GM12878 (cell line): ENCODE data around the gene BCAS3. TPM values are rescaled to one million over a fixed set of nuclear protein-coding genes. Genes with fewer than 3 reads are reported as not detected.

ENCODE experiments used
- ATAC-seq: fragments of 200-7000 bp; cut with Tn5 transposase; 3 replicates; pipeline ENCODE4 v1.9.1; 2020; ENCODE audit warnings: mild to moderate bottlenecking, moderate library complexity
- BruUV-seq: library from RNA; stranded (reverse); fragments of 400-500 nt; replicated peaks from 2 replicates; lab custom pipeline; 2021; lab: Mats Ljungman, UMichigan
- CTCF ChIA-PET: fragments of 300-600 bp; sonication (Branson Sonifier 250); formaldehyde crosslinking; extraction: SDS; loops from one replicate; lab custom pipeline; 2021; ENCODE audit warnings: inconsistent platforms; lab: Yijun Ruan, JAX
- POLR2A ChIA-PET: fragments of 350-600 bp; formaldehyde crosslinking; extraction: SDS; loops from one replicate; lab custom pipeline; 2021; ENCODE audit warnings: inconsistent platforms; lab: Charles Lee
- RAD21 ChIA-PET: fragments of 300-600 bp; sonication (Branson Sonifier 250); formaldehyde crosslinking; loops from one replicate; lab custom pipeline; 2023; ENCODE audit warnings: antibody characterized with exemption; ENCODE audit not compliant: unreplicated experiment; lab: Charles Lee
- SMC1A ChIA-PET: fragments of 300-600 bp; sonication (Branson Sonifier 250); formaldehyde crosslinking; loops from one replicate; lab custom pipeline; 2023; ENCODE audit not compliant: unreplicated experiment, uncharacterized antibody; lab: Charles Lee
- DNase-seq: peaks from one replicate; pipeline ENCODE4 v3.0.0-alpha.2; 2011; ENCODE audit warnings: low read depth, low spot score
- FAIRE-seq: peaks from 3 replicates; lab custom pipeline; 2011; peaks lifted over from hg19 to GRCh38; lab: Jason Lieb, UNC
- H2AFZ ChIP-seq: 2 replicates; pipeline ENCODE4 v1.6.0; 2011; ENCODE audit warnings: low read depth, low read length, control low read depth; ENCODE audit not compliant: control insufficient read depth
- H3K27ac ChIP-seq: 2 replicates; pipeline ENCODE4 v1.5.1; 2011; ENCODE audit warnings: control low read depth; ENCODE audit not compliant: control insufficient read depth, insufficient read depth
- H3K27me3 ChIP-seq, 2 experiments: replicated peaks in 1 of 2; 2 replicates each; pipeline versions ENCODE4 v1.6.0 to v1.6.1; 2011; ENCODE audit warnings: low read length in 1 of 2; ENCODE audit not compliant: control insufficient read depth in 2 of 2, insufficient read depth in 2 of 2
- H3K36me3 ChIP-seq, 2 experiments: 2 replicates each; pipeline ENCODE4 v1.5.1; 2011; ENCODE audit warnings: low read length in 1 of 2; ENCODE audit not compliant: control insufficient read depth in 2 of 2, insufficient read depth in 2 of 2
- H3K4me1 ChIP-seq: 2 replicates; pipeline ENCODE4 v1.6.1; 2011; ENCODE audit warnings: mild to moderate bottlenecking, low read length, moderate library complexity, mixed read lengths; ENCODE audit not compliant: control insufficient read depth, insufficient read depth
- H3K4me2 ChIP-seq: 2 replicates; pipeline ENCODE4 v1.6.0; 2011; ENCODE audit warnings: control low read depth; ENCODE audit not compliant: control insufficient read depth, insufficient read depth
- H3K4me3 ChIP-seq: fragments of 200-600 bp; sonication (generic); 2 replicates; pipeline ENCODE4 v1.5.1; 2016
- H3K79me2 ChIP-seq: 2 replicates; pipeline ENCODE4 v1.6.0; 2011; ENCODE audit warnings: low read length; ENCODE audit not compliant: control insufficient read depth, insufficient read depth
- H3K9ac ChIP-seq: 2 replicates; pipeline ENCODE4 v1.8.0; 2011; ENCODE audit warnings: low read length, control low read depth, mixed read lengths; ENCODE audit not compliant: control insufficient read depth, insufficient read depth
- H3K9me3 ChIP-seq: replicated peaks from 3 replicates; pipeline ENCODE4 v1.5.1; 2011; ENCODE audit warnings: mild to moderate bottlenecking, low read length; ENCODE audit not compliant: control insufficient read depth, insufficient read depth
- H4K20me1 ChIP-seq: 2 replicates; pipeline ENCODE4 v1.6.0; 2011; ENCODE audit not compliant: control insufficient read depth, insufficient read depth
- BHLHE40 ChIP-seq, 2 experiments: fragments of 450-650 bp in 1 of 2; IDR thresholded peaks; 2 replicates each; pipeline ENCODE4 v1.6.1; 2011 to 2017; ENCODE audit warnings: low read depth in 2 of 2, borderline replicate concordance in 1 of 2, improper control_type of control experiment in 1 of 2, low read length in 1 of 2, mild to moderate bottlenecking in 1 of 2
- FOS ChIP-seq: IDR thresholded peaks from 3 replicates; pipeline ENCODE4 v1.6.1; 2011; ENCODE audit warnings: borderline replicate concordance; ENCODE audit not compliant: insufficient read length; ENCODE audit errors: extremely low read depth
- GATAD2B ChIP-seq: fragments of 450-650 bp; conservative IDR thresholded peaks from 2 replicates; pipeline ENCODE4 v1.6.1; 2017; ENCODE audit warnings: low read depth, mild to moderate bottlenecking, moderate library complexity
- MEF2A ChIP-seq: IDR thresholded peaks from 2 replicates; pipeline ENCODE4 v1.6.1; 2011; ENCODE audit warnings: low read depth, mild to moderate bottlenecking, low read length, moderate library complexity; ENCODE audit not compliant: insufficient read depth
- MTA3 ChIP-seq: IDR thresholded peaks from 2 replicates; pipeline ENCODE4 v1.6.1; 2012; ENCODE audit warnings: low read length, inconsistent platforms, borderline replicate concordance
- NFYB ChIP-seq: IDR thresholded peaks from 2 replicates; pipeline ENCODE4 v1.6.1; 2011; ENCODE audit warnings: low read depth, mild to moderate bottlenecking, low read length, improper control_type of control experiment, moderate library complexity; ENCODE audit not compliant: insufficient read depth
- PAX8 ChIP-seq: fragments of 450-650 bp; IDR thresholded peaks from 2 replicates; pipeline ENCODE4 v1.6.1; 2017; ENCODE audit warnings: mild to moderate bottlenecking, moderate library complexity
- TBL1XR1 ChIP-seq: IDR thresholded peaks from 2 replicates; pipeline ENCODE4 v1.6.1; 2012; ENCODE audit warnings: low read depth, low read length, improper control_type of control experiment
- TCF12 ChIP-seq: IDR thresholded peaks from 2 replicates; pipeline ENCODE4 v1.6.1; 2011; ENCODE audit warnings: low read depth, mild to moderate bottlenecking, low read length
- ZNF217 ChIP-seq: fragments of 450-650 bp; IDR thresholded peaks from 2 replicates; pipeline ENCODE4 v1.6.1; 2017; ENCODE audit warnings: antibody characterized with exemption, mild to moderate bottlenecking
- ZNF384 ChIP-seq: IDR thresholded peaks from 2 replicates; pipeline ENCODE4 v1.6.1; 2012; ENCODE audit warnings: low read depth, mild to moderate bottlenecking, low read length, improper control_type of control experiment, borderline replicate concordance
- WGBS: methylation state at CpG from one replicate; pipeline ENCODE4 v1.1.6; 2016; ENCODE audit warnings: low lambda C conversion rate; ENCODE audit not compliant: insufficient replicate concordance, insufficient coverage; ENCODE audit errors: missing lambda C conversion rate; 5-methylcytosine and 5-hydroxymethylcytosine counted together
- in situ Hi-C: fragments of 300-500 bp; cut with MboI; formaldehyde crosslinking; loops from 9 replicates; pipeline ENCODE4 v1.14.3; 2018; ENCODE audit warnings: mixed read lengths
- intact Hi-C: fragments of 100-400 bp; cut with micrococcal nuclease; formaldehyde crosslinking; loops from one replicate; pipeline ENCODE4 v1.14.2; 2022; ENCODE audit not compliant: unreplicated experiment
- polyA plus RNA-seq, 11 experiments: library from polyadenylated mRNA; depleted of rRNA in 4 of 11; unstranded in 6 of 11; stranded (reverse) in 5 of 11; fragments of >200 nt; fragmentation: Nextera tagmentation in 4 of 11; fragmentation: Illumina TruSeq in 1 of 11; extraction: Ambion mirVana in 4 of 11; extraction: Trizol in 1 of 11; gene quantifications; 1 replicate in 1 of 11; 2 replicates in 10 of 11; pipeline versions ENCODE4 v1.2.1 to v1.2.3, GENCODE V29; 2011 to 2016; ENCODE audit warnings: inconsistent platforms in 2 of 11, missing spikeins in 2 of 11, low read depth in 1 of 11
- total RNA-seq, 4 experiments: library from RNA; depleted of rRNA in 3 of 4; stranded (reverse); fragments of >200 nt in 3 of 4; fragmentation: Illumina TruSeq in 1 of 4; extraction: Trizol in 1 of 4; gene quantifications; 2 replicates each; pipeline versions ENCODE4 v1.2.1 to v1.2.3, GENCODE V29; 2013 to 2021
- TF ChIP-seq, protein P1 (sequence below): fragments of 450-650 bp; IDR thresholded peaks from 2 replicates; pipeline ENCODE4 v1.6.1; 2017; ENCODE audit warnings: mild to moderate bottlenecking, moderate library complexity
- TF ChIP-seq, protein P2 (sequence below): IDR thresholded peaks from 2 replicates; pipeline ENCODE4 v1.6.1; 2012; ENCODE audit warnings: low read length, inconsistent platforms

The BCAS3 gene
- total and polyA plus RNA-seq, 10 of the 15 experiments (the other 5 are each of a cell fraction or from before 2014, with no cell fraction given), result 2.1 to 11.0 (median 6.6) TPM

DNA sequence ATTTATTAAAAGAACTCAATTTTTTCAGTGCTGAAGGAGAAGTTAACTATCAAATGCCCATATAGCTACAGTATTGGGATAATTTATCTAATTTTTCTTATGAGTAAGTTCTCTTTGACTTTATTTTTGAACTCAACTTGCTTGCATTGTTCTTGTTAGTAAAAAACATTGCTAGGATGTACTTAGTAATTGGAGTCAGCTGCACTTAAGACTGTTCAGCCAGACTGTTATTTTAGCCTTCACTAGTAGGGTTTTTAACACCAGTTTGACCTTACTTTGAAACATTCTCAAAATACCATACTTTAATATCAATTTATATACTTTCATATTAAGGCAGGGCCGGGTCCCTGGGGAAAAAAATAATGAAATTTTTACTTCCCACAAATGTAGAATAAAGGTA is 465.4 kb downstream of the BCAS3 start (continued):
- TF ChIP-seq, protein P1, sequence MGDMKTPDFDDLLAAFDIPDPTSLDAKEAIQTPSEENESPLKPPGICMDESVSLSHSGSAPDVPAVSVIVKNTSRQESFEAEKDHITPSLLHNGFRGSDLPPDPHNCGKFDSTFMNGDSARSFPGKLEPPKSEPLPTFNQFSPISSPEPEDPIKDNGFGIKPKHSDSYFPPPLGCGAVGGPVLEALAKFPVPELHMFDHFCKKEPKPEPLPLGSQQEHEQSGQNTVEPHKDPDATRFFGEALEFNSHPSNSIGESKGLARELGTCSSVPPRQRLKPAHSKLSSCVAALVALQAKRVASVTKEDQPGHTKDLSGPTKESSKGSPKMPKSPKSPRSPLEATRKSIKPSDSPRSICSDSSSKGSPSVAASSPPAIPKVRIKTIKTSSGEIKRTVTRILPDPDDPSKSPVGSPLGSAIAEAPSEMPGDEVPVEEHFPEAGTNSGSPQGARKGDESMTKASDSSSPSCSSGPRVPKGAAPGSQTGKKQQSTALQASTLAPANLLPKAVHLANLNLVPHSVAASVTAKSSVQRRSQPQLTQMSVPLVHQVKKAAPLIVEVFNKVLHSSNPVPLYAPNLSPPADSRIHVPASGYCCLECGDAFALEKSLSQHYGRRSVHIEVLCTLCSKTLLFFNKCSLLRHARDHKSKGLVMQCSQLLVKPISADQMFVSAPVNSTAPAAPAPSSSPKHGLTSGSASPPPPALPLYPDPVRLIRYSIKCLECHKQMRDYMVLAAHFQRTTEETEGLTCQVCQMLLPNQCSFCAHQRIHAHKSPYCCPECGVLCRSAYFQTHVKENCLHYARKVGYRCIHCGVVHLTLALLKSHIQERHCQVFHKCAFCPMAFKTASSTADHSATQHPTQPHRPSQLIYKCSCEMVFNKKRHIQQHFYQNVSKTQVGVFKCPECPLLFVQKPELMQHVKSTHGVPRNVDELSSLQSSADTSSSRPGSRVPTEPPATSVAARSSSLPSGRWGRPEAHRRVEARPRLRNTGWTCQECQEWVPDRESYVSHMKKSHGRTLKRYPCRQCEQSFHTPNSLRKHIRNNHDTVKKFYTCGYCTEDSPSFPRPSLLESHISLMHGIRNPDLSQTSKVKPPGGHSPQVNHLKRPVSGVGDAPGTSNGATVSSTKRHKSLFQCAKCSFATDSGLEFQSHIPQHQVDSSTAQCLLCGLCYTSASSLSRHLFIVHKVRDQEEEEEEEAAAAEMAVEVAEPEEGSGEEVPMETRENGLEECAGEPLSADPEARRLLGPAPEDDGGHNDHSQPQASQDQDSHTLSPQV, result no peak
- no peak for TF ChIP-seq NFYB
- TF ChIP-seq MTA3, result no peak
- TF ChIP-seq ZNF217, result no peak
- TF ChIP-seq GATAD2B, result no peak
- TF ChIP-seq, all 136 proteins: peak for 0

DNA sequence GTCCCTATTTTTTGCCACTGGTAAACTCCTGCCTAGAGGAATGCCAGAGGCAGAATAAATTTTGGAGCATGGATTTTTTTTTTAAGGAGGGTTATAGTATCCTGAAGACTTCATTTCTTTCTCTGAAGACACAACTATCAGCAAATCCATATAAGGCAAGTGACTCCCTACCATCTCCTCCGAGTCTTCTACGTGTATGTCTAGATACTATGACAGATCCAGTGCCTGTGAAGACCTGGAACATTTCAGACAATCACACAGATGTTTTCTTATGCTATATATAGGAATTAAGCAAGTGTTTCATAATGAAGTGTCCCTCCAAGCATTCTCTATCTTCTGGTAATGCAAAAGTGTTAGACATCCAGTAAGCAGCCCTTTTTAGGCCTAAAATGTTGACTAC is 466.5 kb downstream of the BCAS3 start:
- ChIA-PET POLR2A (no interaction called here), RAD21 (no interaction called here), CTCF (no interaction called here), SMC1A (interaction anchor here (0.9 kb wide), 1 partner anchor 79 kb away, joined by 3 read pairs; no protein-coding TSS in a partner anchor)
- TF ChIP-seq TBL1XR1 (no peak), MEF2A (no peak), NFYB (no peak), PAX8 (no peak), BHLHE40 (IDR thresholded peaks at IDR 0.05; ENCODE audit: borderline replicate concordance in 1 of 2, low read depth in 2 of 2, low read length in 1 of 2) (no peak), FOS (no peak), ZNF384 (no peak), TCF12 (no peak)
- TF ChIP-seq, protein P2, sequence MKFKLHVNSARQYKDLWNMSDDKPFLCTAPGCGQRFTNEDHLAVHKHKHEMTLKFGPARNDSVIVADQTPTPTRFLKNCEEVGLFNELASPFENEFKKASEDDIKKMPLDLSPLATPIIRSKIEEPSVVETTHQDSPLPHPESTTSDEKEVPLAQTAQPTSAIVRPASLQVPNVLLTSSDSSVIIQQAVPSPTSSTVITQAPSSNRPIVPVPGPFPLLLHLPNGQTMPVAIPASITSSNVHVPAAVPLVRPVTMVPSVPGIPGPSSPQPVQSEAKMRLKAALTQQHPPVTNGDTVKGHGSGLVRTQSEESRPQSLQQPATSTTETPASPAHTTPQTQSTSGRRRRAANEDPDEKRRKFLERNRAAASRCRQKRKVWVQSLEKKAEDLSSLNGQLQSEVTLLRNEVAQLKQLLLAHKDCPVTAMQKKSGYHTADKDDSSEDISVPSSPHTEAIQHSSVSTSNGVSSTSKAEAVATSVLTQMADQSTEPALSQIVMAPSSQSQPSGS, result no peak
- H4K20me1 ChIP-seq, result no peaks in the 10 kb centered on the region
- WGBS, result 22% methylated on average over 2 of the region's 2 CpGs
- H3K9ac ChIP-seq, result no peak overlapping the region
- no peaks in the 10 kb centered on the region for H3K79me2 ChIP-seq
- in situ Hi-C loops, result no loop called here
- H3K27me3 ChIP-seq, result no peaks in the 10 kb centered on the region
- H3K4me3 ChIP-seq, result no peak overlapping the region
- no peak overlapping the region for H2AFZ ChIP-seq
- H3K9me3 ChIP-seq, result no peaks in the 10 kb centered on the region
- ATAC-seq, result no peak
- BruUV-seq, result no TSS peak
- no peak for FAIRE-seq
- intact Hi-C loops, result no loop called here
- H3K27ac ChIP-seq, result no peak overlapping the region
- H3K4me2 ChIP-seq, result no peak overlapping the region
- no peaks in the 10 kb centered on the region for H3K4me1 ChIP-seq
- no peaks in the 10 kb centered on the region for H3K36me3 ChIP-seq
- no peak for DNase-seq
